Left kidney (tissue), 2 donors: Measurements from ENCODE around the gene KRT75. TPM values are rescaled to one million over a fixed set of nuclear protein-coding genes. Genes with fewer than 3 reads are reported as not detected.

ENCODE experiments used
- DNase-seq: peaks from one replicate; pipeline ENCODE4 v3.0.0-alpha.2; 2013
- polyA plus RNA-seq: library from polyadenylated mRNA; unstranded; fragments of 120-200 nt; gene quantifications from one replicate; pipeline ENCODE4 v1.2.1, GENCODE V29; 2013; ENCODE audit not compliant: insufficient read length

The KRT75 gene
- polyA plus RNA-seq, 1 donor, result not detected

GRCh38 chr12:52391618-52392002 lies 42.6 kb downstream of the KRT75 start:
- DNase-seq, result no peak

DNA sequence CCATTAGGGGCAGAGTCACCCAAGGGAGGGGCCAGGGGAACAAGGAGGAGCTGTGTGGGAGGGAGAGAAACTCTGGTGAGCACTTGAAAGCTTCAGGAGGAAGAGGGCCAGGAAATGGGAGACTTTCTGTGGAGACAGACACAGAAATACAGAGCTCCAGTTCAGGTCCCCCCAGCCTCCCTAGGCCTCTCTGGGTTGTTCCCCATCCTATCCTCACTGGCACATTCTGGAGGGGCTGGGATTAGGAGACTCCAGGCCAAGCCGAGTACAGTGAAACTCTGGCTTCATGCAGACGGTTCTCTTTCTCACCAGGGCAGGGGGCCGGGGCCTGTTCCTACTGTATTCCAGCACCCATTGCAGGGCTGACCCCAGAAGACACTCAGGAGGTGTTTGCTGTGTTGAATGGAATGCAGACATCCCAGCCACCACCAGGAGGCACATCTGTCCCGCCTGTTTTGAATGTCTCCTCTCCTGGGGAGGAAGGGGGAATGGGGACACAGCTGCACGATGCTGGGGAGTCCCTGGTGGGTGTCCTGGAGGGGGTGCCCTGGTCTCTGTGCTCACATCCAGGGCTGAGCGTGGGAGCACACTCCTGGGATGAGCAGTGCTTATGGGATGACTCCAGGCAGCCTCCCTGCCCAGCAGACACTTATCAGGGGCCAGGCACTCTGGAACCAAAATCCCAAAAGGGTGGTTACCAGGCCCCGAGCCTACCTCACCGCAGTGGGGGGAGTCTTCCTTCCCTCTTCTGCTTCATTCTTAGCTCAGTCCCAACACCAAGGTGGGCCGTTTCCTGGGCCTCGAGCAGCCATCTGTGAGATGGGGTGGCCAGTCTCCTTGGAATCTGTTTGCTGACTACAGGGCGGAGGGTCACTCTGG lies 43.2 kb downstream of the KRT75 start:
- DNase-seq, result no peak

- no peak for DNase-seq
These were observed 44.6 kb downstream of the KRT75 start for GRCh38 chr12:52389313-52390207.

DNA sequence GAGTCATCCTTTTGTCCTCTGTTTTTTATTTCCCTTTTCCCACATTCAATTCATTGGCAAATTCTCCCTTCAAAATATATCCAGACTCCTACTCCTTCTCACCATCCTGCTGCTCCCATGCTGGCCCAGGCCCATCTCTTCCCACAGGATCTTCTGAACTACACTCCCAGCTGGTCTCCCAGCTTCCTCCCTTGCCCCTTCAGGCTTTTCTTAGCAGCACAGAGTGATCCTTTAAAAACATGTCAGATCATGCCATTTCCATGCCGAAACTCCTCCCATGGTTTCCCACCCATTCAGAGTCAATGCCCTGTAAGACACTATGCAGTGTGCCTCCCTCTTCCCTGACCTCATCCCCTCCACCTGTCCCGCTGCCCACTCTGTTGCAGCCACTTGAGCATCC lies 46.3 kb downstream of the KRT75 start:
- no peak for DNase-seq

DNA sequence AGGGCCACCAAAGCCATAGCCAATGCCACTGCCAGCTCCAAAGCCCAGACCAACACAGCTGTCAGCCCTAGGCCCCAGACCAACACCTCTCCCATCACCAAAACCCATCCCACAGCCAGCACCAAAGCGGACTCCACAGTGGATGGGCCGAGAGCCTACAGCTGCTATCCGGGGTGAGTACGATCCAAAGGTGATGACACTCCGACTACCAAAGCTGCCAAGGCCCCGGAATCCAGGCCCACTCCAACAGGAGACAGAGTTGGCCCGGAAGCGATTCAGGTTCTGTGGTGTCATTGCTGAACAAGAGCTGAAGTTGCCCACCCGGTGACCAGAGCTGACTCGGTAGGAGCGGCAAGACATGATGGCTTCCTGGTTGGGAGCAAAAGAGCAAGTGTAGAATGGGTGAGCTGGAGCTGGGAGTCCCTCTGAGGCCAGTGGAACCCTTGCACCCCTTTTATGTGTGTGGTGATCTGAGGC lies 48.9 kb downstream of the KRT75 start, which contains the start of gene KRT84:
Gene KRT84 (minus strand): TSS at position 427 of the 477 bp plus-strand sequence. CDS start 67 bp downstream, at position 360.
- no peak for DNase-seq

GRCh38 chr12:52383331-52383730 lies 50.8 kb downstream of the KRT75 start:
- DNase-seq, result no peak

- DNase-seq, result no peak
These were observed 51.3 kb downstream of the KRT75 start for GRCh38 chr12:52382854-52383253.

GRCh38 chr12:52381206-52381605 lies 53.0 kb downstream of the KRT75 start:
- no peak for DNase-seq

- no peak for DNase-seq
These were observed 53.9 kb downstream of the KRT75 start for GRCh38 chr12:52380271-52380694.

- no peak for DNase-seq
These were observed 54.6 kb downstream of the KRT75 start for GRCh38 chr12:52379536-52379935.

DNA sequence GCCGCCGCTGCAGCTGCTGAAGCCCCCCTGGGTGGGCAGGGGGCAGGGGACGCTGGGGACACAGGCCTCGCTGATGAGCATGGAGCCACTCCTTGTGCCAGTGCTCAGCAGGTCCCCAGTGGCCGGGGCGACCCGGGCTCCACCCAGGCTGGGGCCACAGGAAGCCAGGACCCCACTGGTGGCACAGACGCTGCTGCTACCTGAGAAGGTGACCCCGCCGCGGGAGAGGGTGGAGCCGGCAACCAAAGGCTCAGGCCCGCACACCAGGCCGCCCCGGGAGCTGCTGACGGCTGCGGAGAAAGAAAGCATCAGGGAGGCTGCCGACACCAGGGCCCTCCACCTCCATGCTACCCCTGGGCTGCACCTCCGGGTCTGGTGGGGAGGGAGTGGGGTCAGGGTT lies 56.1 kb downstream of the KRT75 start:
- DNase-seq, result no peak

- DNase-seq, result no peak
These were observed 56.9 kb downstream of the KRT75 start for GRCh38 chr12:52377266-52377665.

Other genes with a start within 250 kb of the KRT75 start
- gene KRT80, start 242.4 kb downstream of the KRT75 start, polyA plus RNA-seq, result 0.80 TPM
- 56.5 TPM for gene KRT7, start 201.1 kb downstream of the KRT75 start, polyA plus RNA-seq
- gene KRT86, start 159.7 kb downstream of the KRT75 start, polyA plus RNA-seq, result not detected
- not detected for gene KRT81, start 142.8 kb downstream of the KRT75 start, polyA plus RNA-seq
- gene KRT83, start 113.0 kb downstream of the KRT75 start, polyA plus RNA-seq, result not detected
- not detected for gene KRT85, start 66.9 kb downstream of the KRT75 start, polyA plus RNA-seq
- not detected for gene KRT84, start 48.7 kb downstream of the KRT75 start, polyA plus RNA-seq
- gene KRT82, start 28.0 kb downstream of the KRT75 start, polyA plus RNA-seq, result not detected
- gene KRT6B, start 17.8 kb upstream of the KRT75 start, polyA plus RNA-seq, result not detected
- gene KRT6C, start 39.4 kb upstream of the KRT75 start, polyA plus RNA-seq, result not detected
- gene KRT6A, start 58.9 kb upstream of the KRT75 start, polyA plus RNA-seq, result not detected
- 0.22 TPM for gene KRT5, start 86.0 kb upstream of the KRT75 start, polyA plus RNA-seq
- not detected for gene KRT71, start 118.8 kb upstream of the KRT75 start, polyA plus RNA-seq
- not detected for gene KRT74, start 139.5 kb upstream of the KRT75 start, polyA plus RNA-seq
- gene KRT72, start 167.1 kb upstream of the KRT75 start, polyA plus RNA-seq, result not detected
- not detected for gene KRT73, start 184.2 kb upstream of the KRT75 start, polyA plus RNA-seq
- gene KRT2, start 217.8 kb upstream of the KRT75 start, polyA plus RNA-seq, result not detected
- 0.17 TPM for gene KRT1, start 246.0 kb upstream of the KRT75 start, polyA plus RNA-seq